Bronchial epithelial cell (primary cell): Measurements from ENCODE around the gene SNX19. TPM values are rescaled to one million over a fixed set of nuclear protein-coding genes. Genes with fewer than 3 reads are reported as not detected.

Experiments
- DNase-seq: peaks from one replicate; pipeline ENCODE4 v3.0.0-alpha.2; 2010; ENCODE audit warnings: low read depth
- FAIRE-seq: peaks from 2 replicates; lab custom pipeline; 2011; peaks lifted over from hg19 to GRCh38; lab: Jason Lieb, UNC
- H3K27me3 ChIP-seq: 2 replicates; pipeline ENCODE4 v1.5.1; 2011; ENCODE audit warnings: low read length; ENCODE audit not compliant: control insufficient read depth, insufficient read depth
- H3K36me3 ChIP-seq: 2 replicates; pipeline ENCODE4 v1.5.1; 2011; ENCODE audit warnings: low read length; ENCODE audit not compliant: control insufficient read depth, insufficient read depth
- H3K4me3 ChIP-seq: 2 replicates; pipeline ENCODE4 v1.5.1; 2011; ENCODE audit warnings: mild to moderate bottlenecking, low read depth, low read length, control low read depth
- total RNA-seq: library from RNA; depleted of rRNA; stranded (reverse); fragments of >200 nt; gene quantifications from 2 replicates; pipeline ENCODE4 v1.2.1, GENCODE V29; 2014
- TF ChIP-seq, protein P1 (sequence below): IDR thresholded peaks from 2 replicates; pipeline ENCODE4 v1.5.1; 2011; ENCODE audit warnings: mild to moderate bottlenecking, moderate library complexity, low read length, control low read depth, inconsistent platforms; ENCODE audit not compliant: insufficient read depth, severe bottlenecking

Gene SNX19
- total RNA-seq, 1 donor from 2014 or later = 34.8 TPM

- H3K36me3 ChIP-seq = no peaks in the 10 kb centered on the region
- FAIRE-seq (no peak), DNase-seq (peak; percentile 39)
- H3K4me3 ChIP-seq = no peak overlapping the region
- no peaks in the 10 kb centered on the region for H3K27me3 ChIP-seq
- TF ChIP-seq, protein P1, sequence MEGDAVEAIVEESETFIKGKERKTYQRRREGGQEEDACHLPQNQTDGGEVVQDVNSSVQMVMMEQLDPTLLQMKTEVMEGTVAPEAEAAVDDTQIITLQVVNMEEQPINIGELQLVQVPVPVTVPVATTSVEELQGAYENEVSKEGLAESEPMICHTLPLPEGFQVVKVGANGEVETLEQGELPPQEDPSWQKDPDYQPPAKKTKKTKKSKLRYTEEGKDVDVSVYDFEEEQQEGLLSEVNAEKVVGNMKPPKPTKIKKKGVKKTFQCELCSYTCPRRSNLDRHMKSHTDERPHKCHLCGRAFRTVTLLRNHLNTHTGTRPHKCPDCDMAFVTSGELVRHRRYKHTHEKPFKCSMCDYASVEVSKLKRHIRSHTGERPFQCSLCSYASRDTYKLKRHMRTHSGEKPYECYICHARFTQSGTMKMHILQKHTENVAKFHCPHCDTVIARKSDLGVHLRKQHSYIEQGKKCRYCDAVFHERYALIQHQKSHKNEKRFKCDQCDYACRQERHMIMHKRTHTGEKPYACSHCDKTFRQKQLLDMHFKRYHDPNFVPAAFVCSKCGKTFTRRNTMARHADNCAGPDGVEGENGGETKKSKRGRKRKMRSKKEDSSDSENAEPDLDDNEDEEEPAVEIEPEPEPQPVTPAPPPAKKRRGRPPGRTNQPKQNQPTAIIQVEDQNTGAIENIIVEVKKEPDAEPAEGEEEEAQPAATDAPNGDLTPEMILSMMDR = no peak
Observed at GRCh38 chr11:130831506-130831905, 84.8 kb downstream of the SNX19 start.

- DNase-seq (no peak), FAIRE-seq (no peak)
- Histone ChIP-seq H3K27me3 (no peaks in the 10 kb centered on the region), H3K4me3 (no peak overlapping the region), H3K36me3 (no peaks in the 10 kb centered on the region)
- TF ChIP-seq, protein P1 = no peak
Observed at GRCh38 chr11:130830566-130830965, 85.7 kb downstream of the SNX19 start.

GRCh38 chr11:130829920-130830511 is 86.3 kb downstream of the SNX19 start:
- TF ChIP-seq, protein P1 = no peak

GRCh38 chr11:130828741-130829140 is 87.5 kb downstream of the SNX19 start:
- TF ChIP-seq, protein P1 = no peak
- no peak for DNase-seq
- Histone ChIP-seq H3K4me3 (no peak overlapping the region), H3K36me3 (no peaks in the 10 kb centered on the region), H3K27me3 (no peaks in the 10 kb centered on the region)
- FAIRE-seq = no peak

More at GRCh38 chr11:130829920-130830511, 86.3 kb downstream of the SNX19 start:
- FAIRE-seq = no peak
- H3K36me3 ChIP-seq = no peaks in the 10 kb centered on the region
- no peak for DNase-seq
- no peaks in the 10 kb centered on the region for H3K27me3 ChIP-seq
- H3K4me3 ChIP-seq = no peak overlapping the region

GRCh38 chr11:130827451-130828377 is 88.6 kb downstream of the SNX19 start:
- H3K27me3 ChIP-seq = no peaks in the 10 kb centered on the region
- TF ChIP-seq, protein P1 = peak; percentile 75
- no peak overlapping the region for H3K4me3 ChIP-seq
- FAIRE-seq = no peak
- H3K36me3 ChIP-seq = no peaks in the 10 kb centered on the region
- peak; percentile 78 for DNase-seq
